GM19023 (cell line): ENCODE results near the gene MISP3.

Experiments
- ATAC-seq: cut with Tn5 transposase; IDR thresholded peaks from one replicate; pipeline ENCODE4 v1.9.1; 2021; ENCODE audit warnings: mild to moderate bottlenecking, moderate library complexity; ENCODE audit not compliant: unreplicated experiment

The MISP3 gene

GRCh38 chr19:14078411-14078810 is 5.8 kb downstream of the MISP3 start:
- no peak for ATAC-seq

GRCh38 chr19:14080887-14081796 is 8.6 kb downstream of the MISP3 start:
- ATAC-seq = peak; percentile 91

- ATAC-seq = peak; percentile 22
These were observed 9.4 kb downstream of the MISP3 start for GRCh38 chr19:14081797-14082674.

DNA sequence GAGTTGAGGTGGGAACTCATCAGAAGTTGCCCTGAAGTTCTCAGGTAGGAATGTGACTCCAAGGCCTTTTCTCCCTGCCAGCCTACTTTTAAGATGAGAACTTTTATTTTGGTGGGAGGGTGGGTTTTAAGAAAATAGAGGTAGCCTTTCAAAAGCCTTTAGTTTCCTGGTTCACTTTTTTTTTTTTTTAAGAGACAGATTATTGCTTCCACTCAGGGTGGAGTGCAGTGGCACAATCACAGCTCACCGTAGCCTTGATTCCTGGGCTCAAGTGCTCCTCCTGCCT is 10.0 kb downstream of the MISP3 start:
- no peak for ATAC-seq

- no peak for ATAC-seq
These were observed 12.9 kb downstream of the MISP3 start, which contains the start of gene C19orf67 for GRCh38 chr19:14085309-14085995. TSS of gene C19orf67 (minus strand) at chr19:14085783. CDS start at chr19:14085627, 156 bp downstream.

DNA sequence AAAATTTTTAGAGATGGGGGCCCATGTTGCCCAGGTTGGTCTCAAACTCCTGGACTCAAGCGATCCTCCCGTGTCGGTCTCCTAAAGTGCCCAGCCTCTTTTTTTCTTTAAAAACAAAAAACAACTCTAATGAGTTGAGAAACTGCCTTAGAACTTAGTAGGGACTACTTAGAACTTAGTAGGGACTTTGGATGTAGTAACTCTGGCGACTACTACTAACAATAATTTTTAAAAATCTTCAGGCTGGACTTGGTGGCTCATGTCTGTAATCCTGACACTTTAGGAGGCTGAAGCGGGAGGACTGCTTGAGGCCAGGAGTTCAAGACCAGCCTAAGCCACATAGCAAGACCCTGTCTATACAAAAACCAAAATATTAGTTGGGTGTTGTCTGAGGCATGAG is 13.5 kb downstream of the MISP3 start:
- no peak for ATAC-seq

DNA sequence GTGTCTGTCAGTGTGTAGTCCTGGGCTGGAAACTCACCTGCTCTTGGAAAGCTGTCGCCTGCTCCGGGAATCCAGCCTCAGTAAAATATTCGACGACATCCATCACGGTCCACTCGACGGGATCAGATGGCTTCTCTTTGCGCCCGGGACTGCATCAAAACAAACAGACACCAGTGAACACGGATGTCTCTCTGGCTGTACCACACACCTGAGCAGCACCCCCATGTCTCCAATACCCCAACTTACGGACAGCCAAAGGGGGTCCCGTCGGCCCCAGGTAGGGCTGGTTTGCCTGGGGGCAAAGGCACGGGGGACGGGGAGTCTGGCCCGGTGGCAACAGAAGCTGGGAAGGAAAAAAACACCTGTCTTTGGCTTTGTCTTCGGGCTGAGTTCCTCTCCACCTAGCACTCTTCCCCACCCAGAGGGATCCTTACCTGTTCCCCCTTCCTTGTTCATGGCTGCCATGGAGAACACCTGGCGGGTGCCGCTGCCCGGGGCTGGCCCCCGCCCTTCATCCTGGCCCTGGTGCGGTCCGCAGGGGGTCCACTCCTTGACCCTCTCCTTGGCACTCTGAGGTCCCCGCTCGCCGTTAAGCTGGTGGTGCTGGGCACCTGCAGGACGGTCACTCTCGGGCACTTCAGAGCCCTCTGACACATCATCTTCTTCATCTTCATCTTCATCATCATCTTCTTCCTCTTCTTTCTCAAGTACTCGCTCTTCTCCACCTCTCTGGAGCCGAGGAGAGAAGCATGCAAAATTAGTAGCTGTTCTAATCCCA is 16.2 kb downstream of the MISP3 start:
- no peak for ATAC-seq

DNA sequence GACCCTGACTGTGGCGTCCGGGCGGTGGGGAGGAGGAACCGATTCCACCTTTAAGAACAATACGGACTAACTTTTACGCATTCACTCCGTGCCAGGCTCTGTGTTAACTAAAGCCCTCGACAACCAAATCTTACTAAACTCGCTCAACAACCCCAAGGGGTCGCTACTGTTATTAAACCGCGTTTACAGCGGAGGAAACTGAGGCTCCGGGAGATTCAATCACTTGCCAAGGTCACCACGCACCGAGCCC is 16.8 kb downstream of the MISP3 start:
- ATAC-seq = no peak

- ATAC-seq = no peak
These were observed 17.3 kb downstream of the MISP3 start for GRCh38 chr19:14089662-14090508.

GRCh38 chr19:14090509-14091080 is 18.0 kb downstream of the MISP3 start, which contains the start of gene SAMD1:
TSS of gene SAMD1 (minus strand) at chr19:14090751.
- ATAC-seq = peak; percentile 38

GRCh38 chr19:14091081-14091812 is 18.7 kb downstream of the MISP3 start:
- peak; percentile 60 for ATAC-seq

- ATAC-seq = peak; percentile 4
These were observed 19.4 kb downstream of the MISP3 start for GRCh38 chr19:14091813-14092462.

DNA sequence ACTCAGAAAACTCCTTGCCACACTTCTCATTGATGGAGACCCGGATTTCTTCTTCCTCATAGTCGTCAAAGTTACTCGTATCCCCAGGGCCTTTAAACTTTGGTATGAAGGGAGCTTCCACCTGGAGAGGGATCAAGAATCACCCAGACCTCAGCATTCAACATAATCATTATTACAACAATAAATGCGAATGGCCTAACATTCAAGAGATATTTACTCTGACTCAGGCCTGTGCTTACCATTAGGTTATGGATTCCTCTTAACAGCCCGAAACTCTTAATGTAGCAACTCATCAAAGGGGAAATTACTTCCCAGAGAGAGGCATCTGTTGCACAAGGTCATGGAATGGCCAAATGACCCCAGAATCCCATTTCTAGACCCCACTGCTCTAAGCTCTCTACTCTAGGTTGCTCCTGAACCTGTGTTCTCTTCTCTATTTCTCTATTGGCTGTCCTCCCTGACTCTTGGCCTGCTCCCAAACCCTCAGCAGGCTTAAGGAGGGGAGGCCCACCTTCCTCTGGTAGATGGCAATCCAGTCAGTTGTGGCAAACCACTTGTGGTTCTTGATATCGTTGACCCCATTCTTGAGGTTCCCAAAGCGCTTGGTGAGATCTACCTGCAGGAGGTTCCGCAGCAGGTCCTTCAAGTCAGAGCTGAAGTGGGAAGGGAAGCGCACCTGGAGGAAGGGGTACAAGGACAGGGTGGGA is 20.7 kb downstream of the MISP3 start:
- ATAC-seq = no peak

GRCh38 chr19:14094854-14095253 is 22.3 kb downstream of the MISP3 start:
- no peak for ATAC-seq

DNA sequence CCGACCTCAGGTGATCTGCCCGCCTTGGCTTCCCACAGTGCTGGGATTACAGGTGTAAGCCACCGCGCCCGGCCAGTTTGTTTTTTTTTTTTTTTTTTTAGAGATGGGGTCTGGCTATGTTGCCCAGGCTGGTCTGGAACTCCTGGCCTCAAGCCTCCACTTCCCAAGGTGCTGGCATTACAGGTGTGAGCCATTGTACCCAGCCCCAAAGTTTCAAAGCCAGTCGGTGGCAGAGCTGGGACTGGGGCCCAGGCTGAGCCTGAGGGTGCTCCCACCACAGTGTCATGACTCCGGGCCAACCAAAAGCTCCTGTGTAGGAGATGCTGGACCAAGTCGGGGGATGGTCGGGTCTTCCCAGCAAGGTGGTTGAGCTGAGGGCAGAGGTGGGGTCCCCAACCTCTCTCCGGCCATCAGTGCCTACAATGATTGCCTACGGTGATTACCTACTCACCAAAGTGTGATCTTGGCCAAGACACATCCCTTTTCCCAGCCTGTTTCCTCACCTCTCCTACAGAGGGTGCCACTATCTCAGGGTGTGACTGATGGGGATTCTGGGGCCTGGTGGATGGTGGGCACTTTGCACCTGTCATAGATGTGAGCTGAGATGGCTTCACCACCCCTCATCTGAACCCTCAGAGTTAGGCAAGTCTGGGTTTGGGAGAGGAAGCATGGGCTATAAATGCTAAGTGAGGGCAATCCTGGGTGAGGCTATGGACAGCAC is 23.8 kb downstream of the MISP3 start:
- ATAC-seq = no peak

GRCh38 chr19:14097532-14098151 is 25.1 kb downstream of the MISP3 start:
- no peak for ATAC-seq
